GM18517 (cell line): ENCODE data around the gene IL4.
A peak's percentile ranks its signal among the peaks of the same experiment; 100 is the strongest.

ENCODE experiments used
- ATAC-seq: cut with Tn5 transposase; IDR thresholded peaks from one replicate; pipeline ENCODE4 v1.9.1; 2021; ENCODE audit warnings: mild to moderate bottlenecking, moderate library complexity; ENCODE audit not compliant: unreplicated experiment

The IL4 gene

GRCh38 chr5:132657676-132658380 is 16.0 kb upstream of the IL4 start, which contains the start of gene IL13:
IL13 (plus strand) TSS chr5:132658173; CDS start chr5:132658187, 14 bp downstream.
- ATAC-seq = no peak

- no peak for ATAC-seq
Observed at GRCh38 chr5:132658381-132659302, 15.1 kb upstream of the IL4 start.

GRCh38 chr5:132659598-132660493 is 13.9 kb upstream of the IL4 start:
- no peak for ATAC-seq

- ATAC-seq = no peak
Observed at GRCh38 chr5:132661231-132662003, 12.4 kb upstream of the IL4 start.

- no peak for ATAC-seq
Observed at GRCh38 chr5:132662004-132662401, 11.8 kb upstream of the IL4 start.

- peak; percentile 59 for ATAC-seq
Observed at GRCh38 chr5:132662925-132663770, 10.6 kb upstream of the IL4 start.

GRCh38 chr5:132663771-132664695 is 9.8 kb upstream of the IL4 start:
- ATAC-seq = peak; percentile 65

GRCh38 chr5:132664696-132665209 is 9.0 kb upstream of the IL4 start:
- ATAC-seq = no peak

- ATAC-seq = no peak
Observed at GRCh38 chr5:132665574-132666080, 8.2 kb upstream of the IL4 start.

- no peak for ATAC-seq
Observed at GRCh38 chr5:132666310-132667123, 7.3 kb upstream of the IL4 start.

- no peak for ATAC-seq
Observed at GRCh38 chr5:132667309-132667708, 6.5 kb upstream of the IL4 start.

- no peak for ATAC-seq
Observed at GRCh38 chr5:132667761-132668705, 5.8 kb upstream of the IL4 start.

GRCh38 chr5:132668706-132669454 is 4.9 kb upstream of the IL4 start:
- no peak for ATAC-seq

GRCh38 chr5:132669455-132669820 is 4.4 kb upstream of the IL4 start:
- ATAC-seq = no peak
